GM12874 (cell line): ENCODE measurements around the gene TBCD.

Experiments
- CTCF ChIP-seq: IDR thresholded peaks from 2 replicates; pipeline ENCODE4 v1.5.1; 2011; ENCODE audit warnings: low read depth, mild to moderate bottlenecking, control low read depth, low read length, moderate library complexity; ENCODE audit not compliant: insufficient read depth

TBCD gene

DNA sequence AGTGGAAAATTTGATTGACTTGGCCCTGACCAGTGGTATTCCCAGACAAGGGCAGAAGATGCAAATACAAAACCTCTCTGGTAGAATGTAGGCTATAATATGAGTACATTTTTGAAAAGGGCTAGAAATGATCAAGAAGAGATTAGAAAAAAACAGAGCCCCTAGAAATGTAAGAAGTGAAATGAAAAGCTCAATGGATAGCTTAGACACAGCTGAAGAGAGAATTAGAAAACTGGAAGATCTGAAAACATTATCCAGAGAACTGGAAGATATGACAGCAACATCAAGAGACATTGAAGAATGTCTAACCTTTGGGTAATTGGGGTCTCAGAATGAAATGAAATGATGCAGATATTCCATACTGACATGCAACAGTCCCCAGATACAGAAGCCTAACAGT is 193.1 kb downstream of the TBCD start:
- TF ChIP-seq CTCF = no peak

DNA sequence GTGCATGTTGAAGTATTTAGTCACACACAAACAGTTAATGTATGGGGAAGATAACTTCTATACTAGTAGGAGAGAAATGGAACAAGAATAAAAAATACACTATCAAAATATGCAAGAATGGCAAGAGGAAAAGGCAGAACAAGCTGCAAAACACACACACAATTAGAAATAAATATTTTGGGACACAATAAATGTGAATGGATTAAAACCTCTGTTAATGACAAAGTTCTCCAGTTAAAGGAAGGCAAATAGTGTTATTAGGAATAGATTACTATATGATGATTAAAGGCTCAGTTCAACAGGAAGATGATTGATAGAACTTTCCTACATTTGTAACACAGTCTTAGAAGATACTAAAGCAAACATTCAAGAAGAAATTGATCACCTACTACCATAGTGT is 194.2 kb downstream of the TBCD start:
- no peak for TF ChIP-seq CTCF

GRCh38 chr17:82947051-82947991 is 195.5 kb downstream of the TBCD start:
- TF ChIP-seq CTCF = no peak

DNA sequence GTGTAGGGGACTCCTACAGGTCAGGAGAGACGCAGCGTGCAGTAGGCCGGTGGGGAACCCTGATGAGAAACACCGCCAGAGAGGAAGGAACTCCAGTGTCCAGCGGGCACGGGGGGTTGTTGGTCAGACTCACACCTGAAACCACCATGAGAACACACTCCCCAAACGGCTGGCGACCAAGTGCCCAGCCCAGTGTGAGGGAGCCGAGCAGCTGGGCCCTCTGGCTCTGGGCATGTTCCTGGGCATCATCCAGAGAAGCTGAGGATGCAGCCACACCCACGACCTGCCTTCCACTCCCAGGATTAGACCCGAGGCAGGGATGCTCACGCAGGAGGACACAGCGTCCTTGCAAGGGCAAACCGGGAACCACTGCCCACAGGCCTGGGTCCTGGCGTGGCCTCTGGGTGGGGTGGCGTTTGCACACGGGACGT is 196.2 kb downstream of the TBCD start:
- TF ChIP-seq CTCF = no peak

DNA sequence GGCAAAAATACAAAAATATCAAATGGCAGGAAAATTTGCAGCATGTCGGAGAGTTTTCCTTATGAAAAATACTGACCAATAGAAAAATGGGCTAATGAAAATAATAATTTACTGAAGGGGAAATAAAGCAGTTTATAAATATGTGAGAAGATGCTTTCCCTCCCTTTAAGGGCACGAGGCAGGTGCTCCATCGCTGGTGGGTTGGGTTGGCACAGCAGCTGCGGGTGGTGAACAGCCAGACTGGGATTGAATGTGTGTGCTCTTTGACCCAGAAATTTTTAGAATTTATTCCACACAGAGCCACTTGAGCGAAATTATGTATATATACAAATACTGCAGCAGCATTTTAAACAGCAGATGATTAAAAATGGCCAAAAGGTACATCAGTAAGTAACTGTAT is 197.1 kb downstream of the TBCD start:
- TF ChIP-seq CTCF = no peak

- no peak for TF ChIP-seq CTCF
These were observed 197.5 kb downstream of the TBCD start for GRCh38 chr17:82949361-82949760.

DNA sequence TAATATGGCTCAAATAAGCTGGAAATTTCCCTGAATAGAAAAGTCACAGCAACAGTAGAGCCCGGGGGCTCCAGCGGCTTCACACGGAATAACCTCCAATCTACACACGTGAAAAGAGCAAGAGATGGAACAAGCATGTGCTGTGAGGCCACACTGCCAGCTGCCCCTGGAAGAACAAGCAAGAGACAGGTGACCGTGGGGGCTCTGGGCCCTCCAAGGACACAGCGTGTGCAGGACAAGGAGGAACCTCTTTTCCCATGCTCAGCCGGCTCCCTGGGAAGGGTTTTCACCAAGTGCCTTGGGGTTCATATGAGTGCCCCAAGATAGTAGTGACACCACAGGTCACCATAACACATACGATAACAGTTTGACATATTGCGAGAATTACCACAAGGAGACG is 198.1 kb downstream of the TBCD start:
- no peak for TF ChIP-seq CTCF
